A673 (cell line): ENCODE data around the gene NDUFS7. TPM values are rescaled to one million over a fixed set of nuclear protein-coding genes. Genes with fewer than 3 reads are reported as not detected.
A peak's percentile ranks its signal among the peaks of the same experiment; 100 is the strongest.

Experiments
- BruUV-seq: library from RNA; stranded (reverse); fragments of 400-500 nt; replicated peaks from 2 replicates; lab custom pipeline; 2021; lab: Mats Ljungman, UMichigan
- CTCF ChIA-PET: fragments of 300-600 bp; sonication (Branson Sonifier 250); formaldehyde crosslinking; loops from one replicate; lab custom pipeline; 2022; ENCODE audit warnings: antibody characterized with exemption; lab: Charles Lee
- POLR2A ChIA-PET: fragments of 300-600 bp; sonication (Branson Sonifier 250); formaldehyde crosslinking; loops from one replicate; lab custom pipeline; 2022; ENCODE audit warnings: antibody characterized with exemption; ENCODE audit not compliant: low non-redundant PET; lab: Charles Lee
- DNase-seq: peaks from one replicate; pipeline ENCODE4 v3.0.0-alpha.2; 2015; ENCODE audit warnings: low spot score
- H3K27ac ChIP-seq: fragments of 200-600 bp; sonication (generic); 2 replicates; pipeline ENCODE4 v1.5.1; 2016; ENCODE audit warnings: mixed run types, low read depth, mild to moderate bottlenecking, mixed read lengths, antibody characterized with exemption, low read length; ENCODE audit not compliant: poor library complexity, severe bottlenecking
- H3K27me3 ChIP-seq: fragments of 200-600 bp; sonication (generic); replicated peaks from 2 replicates; pipeline ENCODE4 v1.6.1; 2017; ENCODE audit warnings: mixed run types, low read depth, mild to moderate bottlenecking, mixed read lengths, antibody characterized with exemption, low read length; ENCODE audit not compliant: insufficient read depth, poor library complexity
- H3K36me3 ChIP-seq: fragments of 200-600 bp; sonication (generic); 2 replicates; pipeline ENCODE4 v1.6.1; 2016; ENCODE audit warnings: mixed run types, mild to moderate bottlenecking, mixed read lengths, antibody characterized with exemption, low read length; ENCODE audit not compliant: insufficient read depth, poor library complexity, severe bottlenecking
- H3K4me1 ChIP-seq: fragments of 200-600 bp; sonication (generic); 2 replicates; pipeline ENCODE4 v1.6.1; 2017; ENCODE audit warnings: mixed run types, mild to moderate bottlenecking, mixed read lengths, antibody characterized with exemption, low read length; ENCODE audit not compliant: insufficient read depth, poor library complexity, severe bottlenecking
- H3K4me3 ChIP-seq: fragments of 200-600 bp; sonication (generic); 2 replicates; pipeline ENCODE4 v1.5.1; 2016; ENCODE audit warnings: low read depth, mixed run types, mild to moderate bottlenecking, mixed read lengths, low read length; ENCODE audit not compliant: poor library complexity, severe bottlenecking
- H3K9me3 ChIP-seq: fragments of 200-600 bp; sonication (generic); 2 replicates; pipeline ENCODE4 v1.6.1; 2016; ENCODE audit warnings: mixed run types, low read depth, mild to moderate bottlenecking, mixed read lengths, antibody characterized with exemption, low read length; ENCODE audit not compliant: poor library complexity, severe bottlenecking
- EZH2 ChIP-seq: fragments of 200-600 bp; sonication (generic); IDR thresholded peaks from 2 replicates; pipeline ENCODE4 v1.6.1; 2017; ENCODE audit warnings: borderline replicate concordance, low read depth, mild to moderate bottlenecking, mixed read lengths, antibody characterized with exemption, low read length; ENCODE audit not compliant: poor library complexity, severe bottlenecking
- intact Hi-C: fragments of 100-400 bp; cut with micrococcal nuclease; formaldehyde crosslinking; loops from one replicate; pipeline ENCODE4 v1.10.0; 2022; ENCODE audit not compliant: unreplicated experiment
- total RNA-seq: library from RNA; stranded (reverse); gene quantifications from 2 replicates; pipeline ENCODE4 v1.2.3, GENCODE V29; 2021
- TF ChIP-seq, protein P1 (sequence below): fragments of 300-800, 200-600 bp; sonication (generic); conservative IDR thresholded peaks from 2 replicates; pipeline ENCODE4 v1.5.1; 2017; ENCODE audit warnings: low read depth, mild to moderate bottlenecking, antibody characterized with exemption, low read length, moderate library complexity, mixed read lengths

NDUFS7 gene
- total RNA-seq, 1 experiment from 2014 or later = 101 TPM

DNA sequence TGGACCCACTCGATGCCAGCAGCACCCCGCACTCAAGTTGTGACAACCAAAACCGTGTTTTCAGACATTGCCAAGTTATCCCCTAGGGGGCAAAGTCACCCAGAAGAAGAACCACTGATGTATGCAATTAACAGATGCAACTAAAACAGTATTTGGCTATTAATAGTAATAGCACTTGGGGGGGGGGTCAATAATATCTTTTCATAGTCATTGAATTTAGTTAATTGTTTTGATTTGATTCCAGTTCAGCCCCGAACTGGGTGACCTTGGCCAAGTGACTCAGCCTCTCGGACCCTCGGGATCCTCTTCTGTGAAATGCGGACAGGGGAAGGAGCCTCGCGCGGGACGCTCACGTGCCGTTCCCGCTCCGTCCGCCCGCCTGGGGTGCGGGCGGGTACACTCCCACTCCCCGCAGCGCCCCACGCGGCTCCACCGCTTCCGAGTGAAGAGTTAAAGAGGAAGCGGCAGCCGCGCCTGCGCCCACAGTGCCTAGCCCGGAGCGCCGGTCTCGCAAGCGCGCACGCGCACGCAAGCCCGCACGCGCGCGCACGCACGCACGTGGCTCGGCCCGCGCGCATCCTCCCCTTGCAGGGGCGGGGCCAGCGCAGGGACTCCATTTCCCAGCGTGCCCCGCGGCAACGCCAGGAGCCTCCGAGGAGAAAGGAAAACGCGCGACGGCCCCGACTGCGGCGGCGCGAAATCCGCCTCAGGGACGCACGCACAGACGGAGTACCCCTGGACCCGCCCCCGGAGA, 23.2 kb downstream of the NDUFS7 start:
- Histone ChIP-seq H3K4me3 (peak overlapping the region; percentile 46), H3K9me3 (no peaks in the 10 kb centered on the region), H3K36me3 (peaks cover 14% of the 10 kb centered on the region), H3K27me3 (no peaks in the 10 kb centered on the region), H3K4me1 (peaks cover 22% of the 10 kb centered on the region), H3K27ac (peak overlapping the region; percentile 66)
- ChIA-PET CTCF (no interaction called here), POLR2A (no interaction called here)
- intact Hi-C loops = no loop called here
- BruUV-seq = no TSS peak
- TF ChIP-seq, protein P1, sequence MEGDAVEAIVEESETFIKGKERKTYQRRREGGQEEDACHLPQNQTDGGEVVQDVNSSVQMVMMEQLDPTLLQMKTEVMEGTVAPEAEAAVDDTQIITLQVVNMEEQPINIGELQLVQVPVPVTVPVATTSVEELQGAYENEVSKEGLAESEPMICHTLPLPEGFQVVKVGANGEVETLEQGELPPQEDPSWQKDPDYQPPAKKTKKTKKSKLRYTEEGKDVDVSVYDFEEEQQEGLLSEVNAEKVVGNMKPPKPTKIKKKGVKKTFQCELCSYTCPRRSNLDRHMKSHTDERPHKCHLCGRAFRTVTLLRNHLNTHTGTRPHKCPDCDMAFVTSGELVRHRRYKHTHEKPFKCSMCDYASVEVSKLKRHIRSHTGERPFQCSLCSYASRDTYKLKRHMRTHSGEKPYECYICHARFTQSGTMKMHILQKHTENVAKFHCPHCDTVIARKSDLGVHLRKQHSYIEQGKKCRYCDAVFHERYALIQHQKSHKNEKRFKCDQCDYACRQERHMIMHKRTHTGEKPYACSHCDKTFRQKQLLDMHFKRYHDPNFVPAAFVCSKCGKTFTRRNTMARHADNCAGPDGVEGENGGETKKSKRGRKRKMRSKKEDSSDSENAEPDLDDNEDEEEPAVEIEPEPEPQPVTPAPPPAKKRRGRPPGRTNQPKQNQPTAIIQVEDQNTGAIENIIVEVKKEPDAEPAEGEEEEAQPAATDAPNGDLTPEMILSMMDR = peak; percentile 53
- TF ChIP-seq EZH2 = no peak
- DNase-seq = peak; percentile 99

DNA sequence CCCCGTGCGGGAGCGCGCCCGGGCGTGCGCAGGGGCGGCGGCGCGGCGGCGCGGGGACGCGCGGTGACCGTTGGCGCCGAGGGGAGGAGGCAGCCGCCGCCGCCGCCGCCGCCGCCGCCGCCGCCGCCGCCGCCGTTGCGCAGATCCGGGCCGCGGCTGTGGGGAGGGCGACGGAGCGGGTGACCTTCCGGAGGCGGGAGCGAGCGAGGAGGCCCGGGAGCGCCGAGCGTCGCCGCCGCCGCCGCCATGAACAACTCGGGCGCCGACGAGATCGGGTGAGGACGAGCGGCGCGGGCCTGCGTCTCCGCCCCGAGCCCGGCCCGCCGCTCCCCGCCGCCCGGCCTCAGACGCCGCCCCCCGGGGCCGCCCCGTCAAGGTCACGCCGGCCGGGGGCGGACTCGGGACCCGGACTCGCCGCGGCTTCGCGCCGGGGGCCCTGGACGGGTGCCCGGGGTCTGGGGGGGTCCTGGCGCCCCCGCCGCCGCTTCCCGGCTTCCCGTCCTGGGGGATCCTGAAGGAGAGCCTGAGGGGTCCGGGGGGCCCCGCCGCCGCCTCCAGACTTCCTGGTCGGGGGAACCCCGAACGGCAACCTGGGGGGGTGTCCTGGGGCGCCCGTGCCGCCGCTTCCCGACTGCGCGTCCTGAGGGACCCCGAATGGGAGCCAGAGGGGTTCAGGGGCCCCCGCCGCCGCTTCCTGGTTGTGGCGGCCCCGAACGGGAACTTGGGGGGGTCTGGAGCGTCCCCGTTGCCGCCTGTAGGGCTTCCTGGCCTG, 24.0 kb downstream of the NDUFS7 start, which contains the start of gene DAZAP1:
Gene DAZAP1 (plus strand): TSS at position 59 of the 772 bp plus-strand sequence. CDS start 188 bp downstream, at position 247.
- CTCF ChIA-PET = no interaction called here
- H3K27me3 ChIP-seq = no peaks in the 10 kb centered on the region
- peak within 1 kb of the TSS; percentile 97 for H3K4me3 ChIP-seq
- no peaks in the 10 kb centered on the region for H3K9me3 ChIP-seq
- no peak for TF ChIP-seq EZH2
- TF ChIP-seq, protein P1 = no peak
- POLR2A ChIA-PET = interaction anchor here (0.9 kb wide), 1 partner anchor 29 kb away, joined by 13 read pairs; no protein-coding TSS in a partner anchor
- DNase-seq = no peak
- no TSS peak for BruUV-seq
- intact Hi-C loops = no loop called here
- peaks cover 22% of the 10 kb centered on the region for H3K4me1 ChIP-seq
- H3K36me3 ChIP-seq = peaks cover 21% of the 10 kb centered on the region
- peak within 1 kb of the TSS; percentile 98 for H3K27ac ChIP-seq

DNA sequence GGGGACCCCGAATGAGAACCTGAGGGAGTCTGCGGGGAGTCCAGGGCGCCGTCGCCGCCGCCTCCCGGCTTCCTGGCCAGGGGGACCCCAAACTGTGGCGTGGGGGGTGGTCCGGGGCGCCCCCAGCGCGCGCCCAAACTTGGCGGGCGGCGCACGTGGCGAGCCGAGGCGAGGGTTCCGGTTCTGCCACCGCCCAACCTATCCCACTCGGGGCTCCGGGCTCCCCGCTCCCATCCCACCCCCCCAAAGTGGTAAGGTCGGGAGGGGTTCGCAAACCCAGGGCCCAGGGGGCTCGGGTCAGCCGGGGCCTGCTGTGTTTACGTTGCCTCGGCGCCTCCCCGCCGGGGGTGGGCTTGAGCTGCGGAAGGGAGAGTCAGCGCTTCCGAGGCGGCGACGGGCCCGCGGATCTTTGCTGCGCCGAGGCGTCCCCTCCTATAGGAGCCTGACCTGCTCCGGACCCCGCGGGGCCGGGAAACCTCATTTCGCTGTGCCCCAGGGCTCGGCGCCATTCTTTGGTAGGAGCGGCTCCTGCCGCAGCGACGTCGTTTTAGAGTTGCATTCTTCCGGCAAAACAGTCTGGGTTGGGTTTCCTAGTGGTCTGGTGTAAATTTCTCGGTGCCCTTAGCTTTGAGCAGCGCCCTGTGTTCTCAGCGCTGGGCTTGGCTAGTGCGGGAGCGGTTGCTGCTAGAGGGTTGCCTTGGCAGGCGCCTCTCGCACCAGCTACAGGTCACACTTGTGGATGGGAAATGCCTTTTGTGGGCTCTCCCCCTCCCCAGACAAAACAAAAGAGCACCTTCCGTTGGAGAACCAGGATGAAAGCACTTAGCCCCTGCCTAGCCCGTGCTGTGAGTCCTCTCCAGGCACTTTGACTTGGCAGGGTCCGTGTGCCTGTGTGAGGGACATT, 24.8 kb downstream of the NDUFS7 start:
- no peak for TF ChIP-seq EZH2
- TF ChIP-seq, protein P1 = no peak
- no peaks in the 10 kb centered on the region for H3K27me3 ChIP-seq
- H3K4me3 ChIP-seq = peak overlapping the region; percentile 97
- ChIA-PET POLR2A (interaction anchor here (0.7 to 0.9 kb wide), 2 partner anchors 28 to 135 kb away, joined by 3 to 13 read pairs; no protein-coding TSS in a partner anchor), CTCF (interaction anchor here (0.6 kb wide), 1 partner anchor 456 kb away, joined by 8 read pairs; no protein-coding TSS in a partner anchor)
- no peaks in the 10 kb centered on the region for H3K9me3 ChIP-seq
- peaks cover 29% of the 10 kb centered on the region for H3K36me3 ChIP-seq
- intact Hi-C loops = no loop called here
- TSS peak; percentile 37 for BruUV-seq
- H3K27ac ChIP-seq = peak overlapping the region; percentile 98
- peak; percentile 52 for DNase-seq
- H3K4me1 ChIP-seq = peaks cover 22% of the 10 kb centered on the region
